Cerebellar cortex (tissue), 1 donor: ENCODE measurements around the gene ELOVL6.
"Not testable (repeated sequence)": the region's sequence is repeated elsewhere in the genome, so short reads cannot be mapped to it uniquely, and the experiment has no call there.

Experiments used
- DNase-seq: peaks from one replicate; pipeline ENCODE4 v3.0.0-alpha.2; 2015; ENCODE audit warnings: low spot score

Gene ELOVL6

DNA sequence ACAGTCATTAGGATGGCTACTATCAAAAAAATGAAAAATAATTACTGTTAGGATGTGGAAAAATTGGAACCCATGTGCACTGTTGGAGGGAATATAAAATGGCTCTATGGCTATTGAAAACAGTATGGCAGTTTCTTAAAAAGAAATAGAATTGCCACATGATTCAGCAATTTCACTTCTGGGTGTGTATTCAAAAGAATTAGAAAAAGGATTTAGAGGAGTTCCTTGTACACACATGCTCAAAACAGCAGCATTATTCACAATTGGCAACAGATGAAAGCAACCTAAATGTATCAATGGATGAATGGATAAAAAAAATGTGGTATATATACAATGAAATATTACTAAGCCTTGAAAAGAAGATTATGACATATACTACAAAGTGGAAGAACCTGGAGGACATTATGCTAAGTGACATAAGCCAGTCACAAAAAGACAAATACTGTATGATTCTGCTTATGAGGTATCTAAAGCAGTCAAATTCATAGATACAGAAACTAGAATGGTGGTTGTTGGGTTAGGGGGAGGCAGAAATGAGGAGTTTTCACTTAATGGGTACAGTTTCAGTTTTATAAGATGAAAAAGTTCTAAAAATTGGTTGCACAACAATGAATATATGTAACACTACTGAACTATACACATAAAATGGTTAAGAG, 123.2 kb downstream of the ELOVL6 start:
- no peak for DNase-seq

DNA sequence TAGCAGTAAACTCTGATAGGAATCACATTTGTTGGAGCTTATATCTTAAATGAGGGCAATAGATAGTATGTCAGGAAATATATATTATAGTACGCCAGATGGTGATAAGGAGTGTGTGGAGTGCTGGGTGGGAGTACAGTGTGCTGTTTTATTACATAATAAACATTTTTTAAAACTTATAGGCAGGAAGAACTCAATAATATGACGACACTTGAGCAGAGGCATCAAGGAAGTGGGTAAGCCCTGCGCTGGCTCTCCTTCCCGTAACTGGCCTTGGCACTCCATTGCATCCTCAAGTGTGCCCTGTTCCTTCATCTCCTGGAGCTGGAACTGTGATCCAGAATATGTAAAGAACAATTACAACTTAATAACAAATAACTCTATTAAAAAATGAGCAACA, 123.8 kb downstream of the ELOVL6 start:
- DNase-seq: no peak

DNA sequence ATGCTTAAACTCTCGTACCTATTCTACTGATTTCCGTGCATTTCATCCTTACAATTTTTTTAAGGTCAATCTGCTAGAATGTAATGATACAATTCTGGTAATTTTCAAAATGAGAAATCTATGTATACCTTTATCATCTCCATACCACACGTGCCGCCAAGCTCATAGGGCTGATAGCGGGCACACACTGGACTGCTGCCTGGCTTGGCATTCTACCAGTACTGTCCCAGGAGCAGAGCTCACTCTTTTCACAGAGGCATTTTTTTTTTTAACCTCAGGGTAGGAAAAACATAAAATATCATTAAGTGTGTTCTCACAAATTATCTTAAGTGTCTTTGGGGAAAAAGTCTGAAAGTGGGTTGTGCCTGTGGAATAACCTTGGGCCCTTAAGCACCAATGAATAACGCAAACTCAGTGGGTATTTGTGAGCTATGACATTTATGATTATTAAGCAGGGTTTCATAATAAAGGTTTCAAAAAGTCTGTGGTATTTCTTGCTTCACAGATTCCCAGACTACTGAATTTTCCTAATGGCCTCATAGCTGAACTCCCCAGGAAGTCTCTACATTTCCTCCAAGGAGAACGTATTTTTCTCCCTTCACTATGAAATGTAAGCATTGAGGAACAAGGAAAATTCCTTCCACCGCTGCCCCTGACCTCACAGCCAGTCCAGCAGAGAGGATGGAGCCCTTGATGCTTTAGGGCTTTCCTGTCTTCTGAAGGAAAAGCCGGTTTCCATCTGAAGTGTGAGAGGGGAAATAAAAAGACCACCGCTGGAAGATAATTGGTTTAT, 125.2 kb downstream of the ELOVL6 start:
- DNase-seq: peak; percentile 36

DNA sequence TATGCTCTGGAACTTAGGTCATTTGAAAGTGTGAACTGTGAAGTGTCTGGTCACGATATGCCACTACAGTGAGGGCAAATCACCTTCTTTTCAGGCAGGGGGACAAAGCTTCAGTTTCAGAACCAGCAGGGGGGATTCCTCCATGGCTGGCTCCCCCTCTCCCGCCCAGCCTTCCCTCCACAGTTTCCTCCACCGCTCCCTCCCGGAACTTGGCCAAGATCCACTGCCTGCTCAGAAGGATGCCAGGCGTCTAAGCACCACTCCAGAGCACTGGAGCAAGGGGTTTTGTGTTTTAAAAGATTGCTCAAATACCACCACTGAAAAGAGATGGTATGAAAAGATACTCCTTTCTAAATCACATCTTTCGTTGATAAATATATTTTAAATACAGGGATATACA, 126.9 kb downstream of the ELOVL6 start:
- DNase-seq: peak; percentile 29

DNA sequence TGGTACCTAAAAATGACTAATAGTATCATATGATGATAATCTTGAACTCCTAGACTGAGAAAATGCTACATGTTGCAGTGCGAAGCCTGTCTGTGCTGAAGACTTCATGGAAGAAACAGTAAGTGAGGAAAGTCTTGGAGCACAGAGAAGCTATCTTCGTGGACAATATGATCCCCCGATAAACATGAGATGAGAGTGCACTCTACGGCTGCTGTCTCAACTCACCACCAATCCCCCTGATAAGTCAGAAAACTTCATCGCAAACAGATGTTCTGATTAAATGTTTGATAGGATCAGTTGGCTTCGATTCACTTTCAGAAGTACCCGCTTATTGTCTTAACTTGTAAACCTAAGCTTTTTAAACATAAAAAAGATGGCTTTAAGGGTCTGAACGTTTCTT, 130.2 kb downstream of the ELOVL6 start:
- DNase-seq: no peak

DNA sequence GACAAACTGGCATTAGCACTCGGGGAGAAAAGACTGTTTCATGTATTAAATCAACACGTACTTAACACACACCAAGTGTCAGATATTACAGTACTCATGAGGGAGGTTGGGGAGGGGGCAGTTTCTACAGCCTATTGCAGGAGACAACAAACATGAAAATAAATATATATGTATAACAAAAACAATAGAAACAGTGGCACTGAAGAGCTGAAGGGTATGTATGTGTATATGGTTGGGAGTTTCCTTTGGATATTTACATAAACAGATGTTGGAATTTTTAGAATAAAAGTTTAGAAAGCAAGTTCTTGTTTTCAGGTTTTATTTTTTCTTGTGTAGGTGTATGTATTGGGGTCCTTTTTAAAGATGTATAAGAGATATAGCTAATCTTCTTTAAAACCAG, 133.5 kb downstream of the ELOVL6 start:
- DNase-seq: no peak

DNA sequence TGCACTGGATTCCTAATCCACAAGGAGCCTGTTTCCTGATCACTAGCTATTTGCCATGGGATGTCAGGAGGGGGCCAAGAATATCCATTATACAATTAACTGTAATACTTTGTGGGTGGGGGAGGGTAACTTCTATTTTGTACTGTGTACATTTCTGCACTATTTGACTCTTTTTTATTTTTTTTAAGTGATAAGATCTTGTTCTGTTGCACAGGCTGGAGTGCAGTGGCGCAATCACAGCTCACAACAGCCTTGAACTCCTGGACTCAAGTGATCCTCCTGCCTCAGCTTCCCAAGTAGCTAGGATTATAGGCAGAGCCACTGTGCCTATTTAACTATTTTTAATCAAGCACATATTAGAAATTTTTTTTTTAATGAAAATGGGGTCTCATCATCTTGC, 134.1 kb downstream of the ELOVL6 start:
- DNase-seq: no peak

DNA sequence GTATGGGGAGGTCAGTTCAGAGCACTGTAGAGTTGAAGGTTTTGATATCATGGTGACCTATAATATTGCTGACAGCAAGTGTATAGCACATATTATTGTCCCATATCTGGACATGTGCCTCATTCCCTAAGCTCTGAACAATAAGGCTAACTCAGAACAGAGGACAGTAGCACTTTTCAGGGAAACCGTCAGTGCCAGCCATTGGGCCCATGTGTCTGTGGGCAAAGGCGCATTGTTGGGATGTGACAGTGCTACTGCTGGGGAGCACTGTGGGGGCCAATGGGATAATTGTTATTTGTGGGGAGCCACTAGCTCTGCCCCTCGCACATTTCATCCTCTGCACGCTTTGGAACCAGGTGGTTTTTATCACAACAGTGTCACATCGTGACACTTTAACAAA, 136.2 kb downstream of the ELOVL6 start:
- no peak for DNase-seq

DNA sequence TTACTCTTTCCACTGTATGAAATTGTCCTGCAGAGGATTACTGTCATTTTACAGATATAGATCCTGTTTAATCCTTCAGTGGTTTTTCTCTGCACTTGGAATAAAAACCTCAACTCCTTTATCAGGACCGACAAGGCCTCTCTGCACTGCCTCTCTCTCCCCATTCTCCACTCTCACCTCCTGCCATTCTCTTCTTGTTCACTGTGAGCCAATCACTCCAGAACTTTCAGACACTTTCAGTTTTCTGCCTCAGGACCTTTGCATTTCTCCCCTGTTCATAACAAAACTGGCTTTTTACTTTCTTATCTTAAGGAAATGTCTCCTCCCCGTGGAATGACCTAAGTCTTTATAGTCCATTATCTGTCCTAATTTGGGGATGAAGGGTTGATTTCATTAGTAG, 137.3 kb downstream of the ELOVL6 start:
- no peak for DNase-seq

DNA sequence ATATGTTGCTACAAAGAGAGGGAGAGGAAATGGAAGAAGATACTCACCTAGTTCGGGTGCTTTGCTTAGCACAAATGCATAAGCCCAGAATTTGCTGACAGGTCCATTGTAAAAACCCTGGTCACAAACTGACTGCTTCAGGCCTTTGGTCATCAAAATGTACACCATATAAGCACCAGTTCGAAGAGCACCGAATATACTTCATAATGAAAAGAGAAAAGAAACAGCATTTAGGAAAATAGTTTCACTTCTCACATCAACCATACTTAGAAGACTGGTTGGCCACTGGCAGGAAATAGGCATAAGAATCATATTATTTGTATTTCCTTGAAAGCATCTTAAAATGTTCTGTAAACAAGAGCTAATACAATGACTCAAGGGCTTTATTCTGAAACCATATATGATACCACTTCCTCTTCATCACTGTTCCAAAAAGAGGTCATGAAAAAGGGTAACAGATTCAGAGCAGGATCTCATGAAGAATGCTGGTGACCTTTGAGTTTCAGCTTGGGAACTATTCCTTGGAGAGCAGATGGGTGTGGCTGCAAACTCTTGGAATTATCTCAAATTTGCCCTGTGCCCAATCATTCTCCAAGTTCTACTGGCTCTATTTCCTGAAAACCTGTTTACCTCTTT, 138.7 kb downstream of the ELOVL6 start:
- DNase-seq: no peak

DNA sequence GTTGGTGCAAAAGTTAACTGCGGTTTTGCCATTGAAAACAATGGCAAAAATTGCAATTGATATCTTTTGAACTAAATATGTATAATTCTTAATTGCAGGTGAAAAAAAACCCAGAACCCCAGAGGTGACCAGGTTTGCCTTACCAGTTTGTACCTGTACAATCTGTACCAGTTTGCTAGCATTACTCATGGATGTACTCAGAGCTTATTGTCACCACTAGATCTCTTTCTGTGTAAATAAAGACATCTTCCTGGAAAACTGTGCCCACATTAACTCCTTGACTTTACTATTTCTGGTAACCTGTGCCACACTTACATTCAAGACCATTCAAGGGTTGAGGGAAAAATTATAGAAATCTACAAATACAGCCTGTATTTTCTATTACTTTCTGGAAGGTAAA, 139.7 kb downstream of the ELOVL6 start:
- no peak for DNase-seq

DNA sequence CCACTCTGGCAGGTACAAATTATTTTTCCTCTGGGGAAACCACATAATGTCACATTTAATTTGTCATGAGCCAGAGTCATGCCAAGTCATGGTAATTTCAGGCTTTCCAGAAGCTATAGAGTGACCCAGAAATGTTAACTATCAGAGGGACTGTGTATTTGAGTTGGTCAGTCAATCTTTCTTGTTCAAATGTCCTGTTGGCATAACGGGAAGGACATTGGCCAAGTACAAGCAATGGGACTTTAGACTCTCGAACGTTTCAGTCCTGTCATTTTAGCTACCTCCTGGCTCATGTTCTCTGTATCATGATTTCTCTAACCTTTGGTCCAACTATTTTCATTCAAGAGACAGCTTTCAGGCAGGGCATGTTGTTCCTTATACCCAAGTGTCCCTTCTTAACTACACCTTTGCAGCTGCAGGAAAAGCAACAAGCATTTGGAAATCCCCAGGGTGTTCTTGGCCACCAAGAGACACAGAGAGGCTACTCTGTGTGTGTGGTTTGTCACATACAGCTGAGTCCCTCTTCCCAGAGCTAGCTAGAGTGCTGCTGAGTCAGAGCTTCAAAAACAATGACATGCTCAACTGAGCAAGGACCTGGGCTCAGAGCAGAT, 143.2 kb downstream of the ELOVL6 start:
- no peak for DNase-seq

DNA sequence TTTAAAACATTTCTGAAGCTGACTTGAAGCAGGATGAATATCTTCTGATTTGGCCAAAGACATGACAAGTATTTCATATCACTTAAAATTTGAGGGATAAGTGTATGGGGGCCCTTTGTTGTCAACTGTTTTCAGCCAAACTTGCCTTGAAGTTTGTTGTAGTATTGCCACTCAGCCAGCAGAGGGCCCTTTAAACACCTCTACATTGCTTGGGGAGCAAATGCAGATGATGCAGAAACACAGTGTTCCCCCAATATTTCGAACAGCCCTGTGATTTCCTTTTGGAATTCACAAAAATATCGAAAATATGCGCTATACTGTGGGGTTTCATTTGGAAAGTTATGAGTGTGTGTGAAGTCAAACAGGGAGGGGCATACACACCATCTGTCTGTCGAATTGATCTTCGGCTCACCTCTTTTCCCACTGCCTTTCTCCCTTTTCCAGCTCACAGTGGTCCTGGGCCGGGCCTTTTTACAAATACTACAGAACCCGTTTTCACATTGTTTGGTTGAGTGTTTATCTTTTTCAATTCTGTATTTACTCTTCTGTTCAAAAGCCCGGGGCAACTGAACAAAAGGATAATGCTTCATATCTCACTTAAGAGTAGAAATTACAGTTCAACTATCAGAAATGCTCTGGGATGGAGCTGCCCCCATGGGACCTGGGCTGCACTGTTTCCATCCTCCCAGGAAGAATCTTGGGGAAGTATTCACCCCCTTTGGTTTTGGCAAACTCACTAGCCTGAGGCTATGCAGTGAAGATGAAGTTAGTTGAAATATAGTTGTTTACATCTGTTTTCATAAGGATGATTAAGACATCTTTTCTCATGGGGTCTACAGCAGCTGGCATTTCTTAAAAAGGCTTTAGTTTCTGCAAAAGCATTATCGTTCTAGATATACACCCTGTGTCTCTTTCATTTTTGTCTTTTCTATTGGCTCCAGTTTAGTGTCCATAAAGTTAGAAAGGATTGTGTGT, 148.2 kb downstream of the ELOVL6 start:
- DNase-seq: peak; percentile 69

DNA sequence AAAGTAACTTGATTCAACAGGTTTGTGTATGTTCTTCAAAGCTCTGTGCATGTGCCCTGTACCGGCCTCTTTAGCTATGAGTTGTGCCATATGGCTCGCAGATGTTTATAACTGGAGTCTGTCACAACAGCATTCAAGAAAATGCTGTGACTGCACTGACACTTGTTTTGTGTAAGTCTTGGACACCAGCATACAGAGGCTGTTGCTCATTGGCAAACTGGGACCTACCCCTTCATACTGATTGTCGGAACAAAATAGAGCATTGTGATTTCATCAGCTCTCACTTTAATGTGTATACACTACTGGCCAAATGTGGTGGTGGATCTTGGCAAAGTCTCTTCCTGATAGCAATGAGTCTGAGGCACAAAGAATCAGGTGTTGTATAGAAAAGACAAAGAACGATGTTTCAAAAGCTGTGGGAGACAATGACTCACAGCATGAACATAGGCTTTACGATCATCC, 151.8 kb downstream of the ELOVL6 start:
- no peak for DNase-seq

DNA sequence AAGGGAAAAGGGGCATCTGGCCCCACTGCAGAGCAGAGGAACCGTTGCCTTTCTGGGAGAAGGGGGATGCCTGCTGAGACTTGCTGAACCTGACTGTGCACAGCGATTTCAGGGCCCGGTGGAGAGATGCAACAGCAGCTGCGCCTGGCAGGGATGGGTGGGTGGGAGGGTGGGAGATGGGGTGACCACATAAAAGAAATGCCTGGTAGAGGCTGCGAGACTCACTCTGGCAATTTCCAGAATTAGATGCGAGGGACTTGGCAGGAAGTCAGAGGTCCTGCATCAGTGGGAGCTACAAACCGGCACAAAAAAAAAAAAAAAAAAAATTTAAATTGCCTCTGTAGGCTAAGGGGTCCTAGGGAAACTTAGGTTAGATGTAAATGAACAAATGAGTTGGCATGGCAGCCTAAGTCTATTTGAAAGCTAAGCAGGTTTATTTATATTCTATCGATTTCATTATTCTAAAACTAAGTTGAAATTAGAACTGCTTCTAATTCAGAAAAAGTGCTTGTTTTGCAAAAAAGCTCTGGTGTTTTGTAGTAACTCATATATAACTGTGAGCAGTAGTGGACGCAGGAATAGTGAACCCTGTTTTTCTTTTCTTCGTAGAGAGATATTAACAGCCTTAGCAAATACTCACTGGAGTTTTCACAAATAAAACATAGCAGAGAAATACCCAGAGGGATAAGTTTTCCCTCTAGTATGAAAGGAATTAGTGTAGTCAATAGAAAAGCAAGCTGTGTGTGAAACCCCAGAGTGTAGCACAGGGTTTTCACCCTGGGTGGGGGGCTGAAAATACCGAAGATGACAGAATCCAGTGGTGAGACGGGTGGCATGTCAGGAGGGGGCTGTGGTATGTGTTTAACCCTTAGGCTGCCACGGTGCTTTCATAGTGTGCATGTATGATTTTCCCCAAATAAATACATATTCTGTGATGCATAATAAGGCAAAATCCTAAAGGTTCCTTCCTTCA, 155.6 kb downstream of the ELOVL6 start:
- no peak for DNase-seq

DNA sequence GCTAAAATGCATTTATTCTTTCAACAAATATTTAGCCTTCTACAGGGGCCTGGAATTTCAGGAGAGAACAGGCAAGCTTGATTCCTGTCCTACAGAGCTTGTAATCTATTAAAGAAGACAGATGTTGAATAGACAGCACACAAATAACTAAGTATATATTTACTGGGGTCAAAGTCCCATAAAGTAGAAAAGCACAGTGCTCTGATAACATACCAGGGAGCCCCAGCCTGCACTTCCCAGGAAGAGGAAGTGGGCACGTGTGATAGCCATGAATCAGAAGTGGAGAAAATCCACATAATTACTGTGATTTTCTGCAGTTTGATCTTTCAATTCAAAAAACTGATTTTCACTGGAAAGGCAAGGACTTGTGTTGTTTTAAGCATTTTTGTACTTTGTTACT, 156.7 kb downstream of the ELOVL6 start:
- no peak for DNase-seq

DNA sequence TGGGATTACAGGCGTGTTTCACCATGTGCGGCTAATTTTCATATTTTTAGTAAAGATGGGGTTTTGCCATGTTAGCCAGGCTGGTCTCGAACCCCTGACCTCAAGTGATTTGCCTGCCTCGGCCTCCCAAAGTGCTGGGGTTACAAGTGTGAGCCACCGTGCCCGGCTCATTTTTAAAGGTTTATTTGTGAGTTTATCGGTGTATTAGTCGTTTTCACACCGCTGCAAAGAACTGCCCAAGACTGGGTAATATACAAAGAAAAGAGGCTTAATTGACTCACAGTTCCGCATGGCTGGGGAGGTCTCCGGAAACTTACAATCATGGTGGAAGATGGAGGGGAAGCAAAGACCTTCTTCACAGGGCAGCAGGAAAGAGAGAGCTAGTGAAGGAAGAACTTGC, 159.3 kb downstream of the ELOVL6 start:
- DNase-seq: not testable (repeated sequence)

DNA sequence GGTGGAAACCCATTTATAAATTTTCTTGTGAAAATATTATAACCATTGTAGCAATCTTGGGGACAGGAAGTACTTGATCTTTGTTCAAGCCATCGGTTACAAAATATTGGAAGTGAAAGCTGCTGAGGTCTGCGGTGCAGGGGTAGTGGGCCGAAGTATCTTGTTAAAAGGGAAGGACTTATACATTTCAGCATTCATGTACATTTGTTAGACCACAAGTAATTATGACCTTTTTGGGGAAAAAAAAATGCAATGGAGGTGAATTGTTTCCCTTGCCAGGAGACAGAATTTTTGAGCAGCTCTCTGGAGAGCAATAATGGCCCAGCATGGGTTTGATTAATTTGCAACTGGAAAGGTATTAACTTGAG, 164.4 kb downstream of the ELOVL6 start:
- no peak for DNase-seq

DNA sequence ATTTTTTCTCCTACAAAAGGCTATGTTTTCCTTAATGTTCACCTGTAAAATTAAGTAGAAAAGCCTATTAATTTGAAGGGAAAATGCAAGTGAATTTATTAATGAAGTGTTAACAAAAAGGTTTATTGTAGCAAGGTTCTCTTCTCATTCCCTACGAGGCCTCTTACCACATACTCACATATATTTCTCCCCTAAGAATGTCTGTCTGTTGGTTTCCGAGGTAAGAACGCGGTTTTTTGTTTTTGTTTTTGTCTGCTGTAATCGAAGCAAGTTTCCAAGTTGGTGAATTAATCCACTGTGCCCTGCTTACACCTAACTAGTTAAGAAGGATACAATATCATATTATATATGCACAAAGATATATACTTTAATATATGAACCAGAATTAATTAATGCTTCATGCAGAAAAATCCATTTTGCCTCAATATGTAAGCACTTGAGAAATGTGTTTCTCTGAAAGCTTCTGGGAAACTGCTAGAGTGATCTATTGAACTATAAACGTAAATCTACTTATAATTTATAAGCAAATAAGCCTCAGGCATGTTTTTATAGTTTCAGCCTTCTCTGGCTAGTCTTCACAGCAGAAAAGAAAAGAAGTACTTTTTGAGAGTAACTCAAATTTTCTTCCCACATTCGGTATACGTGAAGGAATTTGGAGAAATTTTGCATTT, 164.9 kb downstream of the ELOVL6 start:
- no peak for DNase-seq

DNA sequence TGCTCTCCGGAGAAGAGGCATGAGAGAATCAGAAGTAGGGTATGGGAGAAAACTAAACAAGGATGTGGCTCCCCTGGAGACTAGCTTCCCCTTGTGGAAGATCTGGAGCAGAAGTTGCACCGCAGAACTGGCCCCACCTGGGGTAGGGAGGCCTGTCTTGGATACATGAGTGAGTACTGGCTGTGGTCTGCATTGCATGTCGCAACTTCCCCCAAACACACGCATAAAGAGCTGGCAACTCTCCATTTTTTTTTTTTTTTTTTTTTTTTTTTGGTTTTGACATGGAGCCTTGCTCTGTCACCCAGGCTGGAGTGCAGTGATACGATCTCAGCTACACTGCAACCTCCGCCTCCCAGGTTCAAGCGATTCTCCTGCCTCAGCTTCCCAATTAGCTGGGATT, 165.8 kb downstream of the ELOVL6 start:
- no peak for DNase-seq
